NCI-H2171 (cell line): ENCODE results near the gene ADGRG1.

Source experiments
- DNase-seq: peaks from one replicate; lab custom pipeline; 2025; lab: John Stamatoyannopoulos, UW

Gene ADGRG1

DNA sequence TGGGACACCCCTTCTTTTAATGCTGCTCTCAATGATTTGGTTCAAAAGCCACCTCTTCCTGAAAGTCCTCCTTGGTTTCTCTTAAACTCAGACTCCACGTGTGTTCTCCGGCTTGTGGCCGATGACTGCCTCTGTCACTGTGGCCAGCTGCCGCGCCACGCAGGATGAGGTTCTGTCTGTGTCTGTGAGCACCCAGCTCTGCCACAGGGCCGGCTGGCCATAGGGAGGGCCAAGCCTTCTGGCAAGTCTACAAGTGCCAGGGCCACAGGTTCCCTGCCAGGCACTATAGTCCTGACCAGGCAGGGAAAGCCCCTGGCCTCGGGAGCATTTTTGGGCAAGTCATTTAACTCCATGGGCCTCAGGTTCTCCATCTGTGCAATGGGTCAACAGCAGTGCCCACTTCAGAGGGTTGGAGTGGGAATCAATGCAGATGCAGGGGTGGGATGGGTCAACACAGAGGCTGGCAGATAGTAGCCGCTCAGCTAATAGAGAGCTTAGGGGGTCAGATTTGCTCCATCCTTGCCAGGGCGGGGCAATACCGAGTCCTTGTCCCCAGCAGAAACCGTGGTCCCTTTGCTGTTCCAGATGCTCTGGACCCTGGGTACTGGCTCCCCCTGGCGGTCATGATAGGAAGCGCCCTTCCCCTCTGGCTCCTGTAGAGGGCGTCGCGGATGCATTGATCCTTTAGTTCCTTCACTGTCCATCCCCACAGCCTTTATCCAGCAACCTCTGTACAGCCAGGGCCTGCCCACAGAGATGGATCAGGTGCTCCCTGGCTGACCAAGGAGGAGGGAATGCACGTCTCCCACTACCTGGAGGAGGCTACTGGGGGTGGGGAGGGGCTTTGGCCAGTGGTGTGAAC is 20.4 kb downstream of the ADGRG1 start:
- peak; percentile 38 for DNase-seq

DNA sequence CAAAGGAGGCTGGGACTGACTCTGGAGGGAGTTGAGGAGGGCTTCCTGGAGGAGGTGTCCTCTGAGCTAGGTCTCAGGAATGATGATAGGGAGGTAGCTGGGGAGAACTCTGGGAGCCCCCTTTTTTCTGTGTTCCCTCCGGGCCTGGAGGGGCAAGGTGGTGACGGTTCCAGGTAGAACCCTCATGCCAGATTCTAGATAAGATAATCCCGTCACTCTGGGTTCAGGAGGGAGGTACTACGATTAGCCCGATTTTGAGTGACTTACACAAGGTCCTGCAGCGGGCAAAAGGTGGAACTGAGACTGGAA is 21.0 kb downstream of the ADGRG1 start:
- DNase-seq = no peak

DNA sequence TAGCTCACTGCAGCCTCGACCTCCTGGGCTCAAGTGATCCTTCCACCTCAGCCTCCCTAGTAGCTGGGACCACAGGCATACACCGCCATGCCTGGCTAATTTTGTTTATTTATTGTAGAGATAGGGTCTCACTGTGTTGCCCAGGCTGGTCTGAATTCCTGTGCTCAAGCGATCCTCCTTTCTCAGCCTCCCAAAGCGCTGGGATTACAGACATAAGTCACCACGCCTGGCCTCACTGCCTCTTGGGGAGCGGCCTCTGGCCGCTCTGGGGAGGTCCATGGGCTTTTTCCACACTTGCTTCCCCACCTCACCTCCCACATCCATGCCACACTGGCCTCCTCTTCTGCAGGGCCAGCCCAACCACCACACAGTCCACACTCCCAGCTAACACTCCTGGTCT is 21.4 kb downstream of the ADGRG1 start:
- DNase-seq = no peak

DNA sequence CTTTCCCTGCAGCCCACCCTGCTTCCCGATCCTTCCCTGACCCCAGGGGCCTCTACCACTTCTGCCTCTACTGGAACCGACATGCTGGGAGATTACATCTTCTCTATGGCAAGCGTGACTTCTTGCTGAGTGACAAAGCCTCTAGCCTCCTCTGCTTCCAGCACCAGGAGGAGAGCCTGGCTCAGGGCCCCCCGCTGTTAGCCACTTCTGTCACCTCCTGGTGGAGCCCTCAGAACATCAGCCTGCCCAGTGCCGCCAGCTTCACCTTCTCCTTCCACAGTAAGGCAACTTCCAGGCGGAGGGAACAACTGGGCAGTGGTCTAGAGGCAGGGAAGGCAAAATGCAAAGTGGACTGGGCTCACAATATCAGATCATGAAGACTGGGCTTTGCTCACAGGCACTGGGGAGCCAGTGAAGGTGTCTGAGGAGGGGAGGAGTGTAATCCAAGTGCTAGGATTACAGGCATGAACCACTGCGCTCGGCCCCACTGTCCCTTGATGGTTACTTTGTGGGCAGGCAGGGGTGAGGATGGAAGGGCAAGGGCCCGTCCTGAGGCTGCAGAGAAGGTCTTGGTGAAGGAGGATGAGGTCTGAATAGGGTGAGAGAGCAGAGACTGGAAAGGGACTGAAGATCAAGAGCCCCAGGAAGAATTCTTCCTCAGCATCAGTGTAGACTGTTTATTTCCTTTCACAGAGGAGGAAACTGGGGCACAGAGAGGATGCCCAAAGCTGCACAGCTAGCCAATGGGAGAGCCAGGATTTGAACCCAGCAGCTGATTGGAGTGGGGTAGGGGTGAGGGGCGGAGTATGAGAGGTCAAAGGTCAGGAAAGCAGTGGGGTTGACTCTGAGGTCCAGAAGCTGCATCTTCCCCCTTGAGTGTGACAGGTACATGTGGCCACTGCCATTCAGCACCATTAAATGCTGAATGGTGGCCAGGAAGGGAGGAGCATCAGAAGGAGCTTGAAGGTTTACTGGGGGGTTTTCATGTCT is 23.2 kb downstream of the ADGRG1 start:
- DNase-seq = no peak

DNA sequence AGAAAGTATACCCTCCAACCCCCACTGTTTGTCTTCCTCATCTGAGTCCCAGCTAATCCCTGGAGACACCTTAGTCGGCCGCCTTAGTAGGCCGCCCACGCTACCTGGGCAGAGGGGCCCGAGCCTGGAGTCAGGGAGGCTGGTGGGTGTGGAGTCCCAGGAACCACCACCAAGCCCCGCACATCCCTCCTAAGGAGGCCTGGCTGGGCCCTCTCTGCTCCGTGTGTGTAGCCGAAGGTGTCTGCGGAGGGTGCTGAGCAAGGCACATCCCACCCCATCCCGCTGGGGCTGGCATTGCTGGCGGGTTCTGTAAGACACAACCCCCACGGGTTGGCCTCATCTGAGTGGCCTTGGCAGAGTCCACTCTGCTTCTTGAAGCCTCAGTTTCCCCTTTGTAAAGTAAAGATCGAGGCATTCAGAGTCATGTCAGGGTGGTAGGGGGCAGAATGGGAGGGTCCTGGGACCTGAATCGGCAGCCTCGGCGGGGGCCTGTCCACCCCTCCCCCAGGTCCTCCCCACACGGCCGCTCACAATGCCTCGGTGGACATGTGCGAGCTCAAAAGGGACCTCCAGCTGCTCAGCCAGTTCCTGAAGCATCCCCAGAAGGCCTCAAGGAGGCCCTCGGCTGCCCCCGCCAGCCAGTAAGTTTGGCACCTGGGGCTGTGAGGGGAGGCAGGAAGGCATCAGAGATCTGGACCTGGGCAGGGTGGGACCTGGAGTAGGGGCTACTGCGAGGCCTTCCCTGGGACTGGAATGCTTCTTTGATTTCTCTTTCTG is 24.5 kb downstream of the ADGRG1 start:
- DNase-seq = no peak

DNA sequence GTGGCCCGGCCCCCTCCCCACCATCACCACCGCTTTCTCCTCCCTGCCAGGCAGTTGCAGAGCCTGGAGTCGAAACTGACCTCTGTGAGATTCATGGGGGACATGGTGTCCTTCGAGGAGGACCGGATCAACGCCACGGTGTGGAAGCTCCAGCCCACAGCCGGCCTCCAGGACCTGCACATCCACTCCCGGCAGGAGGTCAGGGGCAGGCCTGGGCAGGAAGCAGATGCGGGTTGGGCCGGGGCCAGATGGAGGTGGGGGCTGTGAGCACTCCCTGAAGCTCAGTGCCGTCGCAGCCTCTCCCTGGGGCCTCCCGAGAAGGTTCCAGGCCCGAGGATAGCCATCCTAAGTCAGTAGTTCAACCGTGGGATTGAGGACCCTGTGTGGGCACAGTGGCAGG is 25.5 kb downstream of the ADGRG1 start:
- DNase-seq = peak; percentile 3

DNA sequence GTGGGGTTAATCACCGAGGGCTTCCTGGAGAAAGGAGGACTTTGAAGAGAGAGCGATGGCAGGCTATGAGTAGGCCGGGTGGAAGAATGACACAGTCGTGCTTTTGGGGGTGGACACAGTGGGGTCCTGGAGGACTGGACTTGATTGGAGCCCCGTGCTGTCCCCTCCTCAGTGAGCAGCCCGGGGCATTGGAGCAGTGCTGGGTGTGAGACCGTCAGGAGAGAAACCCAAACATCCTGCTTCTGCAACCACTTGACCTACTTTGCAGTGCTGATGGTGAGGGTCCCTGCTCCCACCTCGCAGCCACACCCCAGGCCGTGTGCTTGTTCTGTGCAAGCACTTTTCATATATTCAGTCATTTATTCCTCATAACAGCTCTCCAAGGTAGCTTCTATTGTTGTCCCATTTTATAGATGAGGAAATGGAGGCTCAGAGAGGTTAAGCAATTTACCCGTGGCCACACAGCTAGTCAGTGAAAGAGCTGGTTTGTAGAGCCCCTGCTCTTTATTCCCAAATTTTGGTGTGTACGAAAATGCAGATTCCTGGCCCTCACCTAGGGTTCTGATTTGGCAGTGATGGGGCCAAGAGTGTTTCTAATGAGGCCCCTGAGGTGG is 28.0 kb downstream of the ADGRG1 start:
- no peak for DNase-seq

DNA sequence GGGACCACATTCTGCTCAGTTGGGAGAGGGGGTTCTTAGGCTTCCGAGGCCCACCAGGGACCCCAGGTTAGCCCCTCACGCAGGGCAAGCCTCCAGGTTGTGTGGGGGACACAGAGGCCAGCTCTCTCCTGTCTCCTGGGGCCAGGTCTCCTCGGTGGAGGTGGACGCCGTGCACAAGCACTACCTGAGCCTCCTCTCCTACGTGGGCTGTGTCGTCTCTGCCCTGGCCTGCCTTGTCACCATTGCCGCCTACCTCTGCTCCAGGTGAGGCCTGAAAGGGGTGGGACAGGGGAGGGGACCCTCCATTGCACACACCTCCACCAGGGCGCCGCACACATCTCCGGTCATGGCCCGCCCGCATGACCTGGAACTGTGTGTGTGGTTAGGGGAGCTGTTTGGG is 28.8 kb downstream of the ADGRG1 start:
- no peak for DNase-seq

DNA sequence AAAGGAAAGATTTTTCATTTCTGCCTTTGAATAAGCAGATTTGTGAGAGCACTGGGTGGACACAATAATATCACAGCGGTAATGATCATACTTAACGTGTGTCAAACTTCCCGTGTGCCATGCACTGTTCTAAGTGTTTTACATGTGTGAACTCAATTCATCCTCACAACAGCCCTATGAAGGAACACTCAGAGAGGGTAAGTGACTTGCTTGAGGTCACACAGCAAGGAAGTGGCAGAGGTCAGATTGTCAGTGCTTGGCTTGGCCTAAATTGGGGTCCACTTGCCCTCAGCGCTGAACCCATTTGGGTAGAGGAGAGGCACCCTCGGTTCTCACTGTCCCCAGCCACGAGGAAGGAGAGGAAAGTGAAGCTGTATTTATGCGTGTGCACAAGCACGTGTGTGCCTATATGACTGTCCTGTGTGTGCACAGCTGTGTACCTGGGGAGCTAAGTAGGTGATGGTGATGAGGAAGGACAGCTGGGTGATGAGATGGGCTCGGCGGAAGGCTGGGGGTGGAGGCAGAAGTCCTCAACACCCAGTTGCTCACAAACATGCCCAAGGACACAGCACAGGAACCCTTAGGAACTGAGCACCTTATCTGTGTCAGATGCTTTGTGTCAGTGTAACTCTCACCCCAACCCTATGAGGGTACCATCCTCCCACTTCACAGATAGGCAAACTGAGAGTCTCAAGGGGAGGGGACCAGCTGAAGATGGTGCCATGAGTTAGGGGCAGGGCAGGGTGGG is 29.9 kb downstream of the ADGRG1 start:
- no peak for DNase-seq

DNA sequence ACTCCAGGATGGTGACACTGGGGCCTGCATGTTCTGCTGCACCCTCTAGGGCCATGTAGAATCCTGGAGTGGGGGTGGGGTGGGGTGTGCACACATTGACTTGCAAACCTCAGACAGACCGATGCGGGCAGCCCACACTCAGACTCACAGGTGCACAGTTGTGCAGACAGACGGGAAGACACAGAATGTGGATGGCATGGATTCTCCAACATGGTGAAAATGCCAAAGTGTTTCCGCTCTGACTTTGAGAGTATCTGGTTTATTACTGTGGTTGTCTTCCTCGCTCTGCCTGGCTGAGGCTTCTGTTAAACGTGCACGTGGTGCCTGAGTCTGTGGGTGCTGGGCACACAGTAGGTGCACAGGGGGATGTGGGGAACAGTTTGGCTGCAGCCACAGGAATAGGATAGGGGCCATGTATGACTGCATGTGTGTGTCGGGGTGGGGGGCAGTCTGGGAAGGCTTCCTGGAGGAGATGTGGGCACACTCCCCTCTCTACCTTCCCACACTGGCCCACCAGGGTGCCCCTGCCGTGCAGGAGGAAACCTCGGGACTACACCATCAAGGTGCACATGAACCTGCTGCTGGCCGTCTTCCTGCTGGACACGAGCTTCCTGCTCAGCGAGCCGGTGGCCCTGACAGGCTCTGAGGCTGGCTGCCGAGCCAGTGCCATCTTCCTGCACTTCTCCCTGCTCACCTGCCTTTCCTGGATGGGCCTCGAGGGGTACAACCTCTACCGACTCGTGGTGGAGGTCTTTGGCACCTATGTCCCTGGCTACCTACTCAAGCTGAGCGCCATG is 30.6 kb downstream of the ADGRG1 start:
- no peak for DNase-seq

DNA sequence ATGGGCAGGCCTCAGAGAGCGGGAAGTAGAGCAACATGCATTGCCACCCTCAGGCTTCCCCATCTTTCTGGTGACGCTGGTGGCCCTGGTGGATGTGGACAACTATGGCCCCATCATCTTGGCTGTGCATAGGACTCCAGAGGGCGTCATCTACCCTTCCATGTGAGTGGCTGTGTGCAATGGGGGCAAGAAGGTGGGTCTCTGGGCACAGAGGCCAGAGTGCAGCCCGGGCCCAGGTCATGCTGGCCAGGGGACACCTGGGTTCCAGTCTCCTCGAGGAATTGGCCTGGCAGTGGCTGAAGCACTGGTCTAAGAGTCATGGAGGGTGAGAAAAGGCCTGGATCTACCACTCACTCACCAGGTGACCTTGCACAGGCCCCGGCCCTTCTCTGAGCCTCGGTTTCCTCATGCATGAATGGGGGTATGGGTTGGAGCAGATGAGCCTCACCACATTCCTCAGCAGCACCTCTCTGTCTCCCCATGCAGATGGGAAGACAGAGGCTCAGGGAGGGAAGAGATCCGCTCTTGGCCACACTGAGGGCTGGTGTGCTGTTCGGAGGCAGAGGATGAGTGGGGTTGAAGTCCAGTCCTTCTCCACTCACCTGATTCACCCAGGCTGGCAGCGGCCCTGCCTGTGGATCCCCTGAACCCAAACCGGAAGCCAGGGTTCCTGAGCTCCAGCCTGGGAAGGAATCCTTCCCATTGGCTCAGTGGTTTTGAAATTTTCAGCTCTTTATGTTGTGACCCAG is 32.5 kb downstream of the ADGRG1 start:
- DNase-seq = no peak

DNA sequence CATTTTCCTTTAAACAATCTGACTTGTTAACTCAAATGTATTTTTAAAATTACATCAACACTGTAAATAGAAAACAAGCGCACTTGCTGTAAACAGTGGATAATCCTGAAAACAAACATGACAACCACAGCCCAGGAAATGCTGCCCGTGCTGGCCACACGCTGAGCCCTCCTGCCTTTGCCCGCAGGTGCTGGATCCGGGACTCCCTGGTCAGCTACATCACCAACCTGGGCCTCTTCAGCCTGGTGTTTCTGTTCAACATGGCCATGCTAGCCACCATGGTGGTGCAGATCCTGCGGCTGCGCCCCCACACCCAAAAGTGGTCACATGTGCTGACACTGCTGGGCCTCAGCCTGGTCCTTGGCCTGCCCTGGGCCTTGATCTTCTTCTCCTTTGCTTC is 33.1 kb downstream of the ADGRG1 start:
- DNase-seq = no peak

DNA sequence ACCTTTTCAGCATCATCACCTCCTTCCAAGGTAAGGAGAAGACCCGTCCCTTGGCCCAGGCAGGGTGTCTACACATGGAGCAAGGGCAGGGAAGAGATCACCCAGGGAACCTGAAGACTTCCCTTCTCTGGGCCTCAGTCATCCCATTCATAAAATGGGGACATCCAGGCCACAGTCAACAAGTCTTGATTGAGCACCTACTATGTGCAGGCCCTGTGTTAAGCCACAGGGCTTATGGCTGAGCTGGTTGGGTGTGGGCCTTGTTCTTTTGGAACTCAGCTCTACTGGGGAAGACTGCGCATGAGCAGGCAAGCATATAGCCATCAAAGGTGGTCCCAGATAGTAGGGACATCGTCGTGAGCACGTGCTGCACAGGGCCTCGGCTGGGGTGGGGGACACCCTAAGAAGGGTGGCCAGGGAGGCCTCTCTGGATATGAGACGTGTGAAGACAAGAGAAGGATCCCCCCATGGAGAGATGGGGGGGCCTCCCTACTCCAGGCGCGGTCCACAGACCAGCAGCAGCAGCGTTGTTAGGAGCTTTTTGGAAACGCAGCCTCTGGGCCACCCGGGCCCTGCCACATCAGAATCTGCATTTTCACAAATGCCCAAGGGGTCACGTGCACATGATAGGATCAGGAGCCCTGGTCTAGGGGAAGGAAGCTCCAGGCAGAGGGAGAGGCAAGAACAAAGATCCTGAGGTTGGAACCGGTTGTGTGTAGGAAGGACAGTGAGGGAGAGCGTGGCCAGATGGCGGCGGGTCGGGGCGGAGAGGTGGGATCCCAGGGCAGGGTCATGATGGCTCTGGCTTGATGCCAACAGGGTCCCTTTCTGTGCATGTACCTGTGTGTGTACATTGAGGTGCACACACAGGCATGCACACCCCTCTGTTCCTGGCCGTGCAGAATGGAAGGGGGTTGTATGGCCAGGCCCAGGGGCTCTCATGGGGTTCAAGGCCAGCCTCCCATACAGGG is 33.8 kb downstream of the ADGRG1 start:
- no peak for DNase-seq

DNA sequence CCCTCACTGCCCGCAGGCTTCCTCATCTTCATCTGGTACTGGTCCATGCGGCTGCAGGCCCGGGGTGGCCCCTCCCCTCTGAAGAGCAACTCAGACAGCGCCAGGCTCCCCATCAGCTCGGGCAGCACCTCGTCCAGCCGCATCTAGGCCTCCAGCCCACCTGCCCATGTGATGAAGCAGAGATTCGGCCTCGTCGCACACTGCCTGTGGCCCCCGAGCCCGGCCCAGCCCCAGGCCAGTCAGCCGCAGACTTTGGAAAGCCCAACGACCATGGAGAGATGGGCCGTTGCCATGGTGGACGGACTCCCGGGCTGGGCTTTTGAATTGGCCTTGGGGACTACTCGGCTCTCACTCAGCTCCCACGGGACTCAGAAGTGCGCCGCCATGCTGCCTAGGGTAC is 35.0 kb downstream of the ADGRG1 start:
- DNase-seq = no peak

DNA sequence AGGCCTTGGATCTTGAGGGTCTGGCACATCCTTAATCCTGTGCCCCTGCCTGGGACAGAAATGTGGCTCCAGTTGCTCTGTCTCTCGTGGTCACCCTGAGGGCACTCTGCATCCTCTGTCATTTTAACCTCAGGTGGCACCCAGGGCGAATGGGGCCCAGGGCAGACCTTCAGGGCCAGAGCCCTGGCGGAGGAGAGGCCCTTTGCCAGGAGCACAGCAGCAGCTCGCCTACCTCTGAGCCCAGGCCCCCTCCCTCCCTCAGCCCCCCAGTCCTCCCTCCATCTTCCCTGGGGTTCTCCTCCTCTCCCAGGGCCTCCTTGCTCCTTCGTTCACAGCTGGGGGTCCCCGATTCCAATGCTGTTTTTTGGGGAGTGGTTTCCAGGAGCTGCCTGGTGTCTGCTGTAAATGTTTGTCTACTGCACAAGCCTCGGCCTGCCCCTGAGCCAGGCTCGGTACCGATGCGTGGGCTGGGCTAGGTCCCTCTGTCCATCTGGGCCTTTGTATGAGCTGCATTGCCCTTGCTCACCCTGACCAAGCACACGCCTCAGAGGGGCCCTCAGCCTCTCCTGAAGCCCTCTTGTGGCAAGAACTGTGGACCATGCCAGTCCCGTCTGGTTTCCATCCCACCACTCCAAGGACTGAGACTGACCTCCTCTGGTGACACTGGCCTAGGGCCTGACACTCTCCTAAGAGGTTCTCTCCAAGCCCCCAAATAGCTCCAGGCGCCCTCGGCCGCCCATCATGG is 35.7 kb downstream of the ADGRG1 start:
- DNase-seq = no peak

DNA sequence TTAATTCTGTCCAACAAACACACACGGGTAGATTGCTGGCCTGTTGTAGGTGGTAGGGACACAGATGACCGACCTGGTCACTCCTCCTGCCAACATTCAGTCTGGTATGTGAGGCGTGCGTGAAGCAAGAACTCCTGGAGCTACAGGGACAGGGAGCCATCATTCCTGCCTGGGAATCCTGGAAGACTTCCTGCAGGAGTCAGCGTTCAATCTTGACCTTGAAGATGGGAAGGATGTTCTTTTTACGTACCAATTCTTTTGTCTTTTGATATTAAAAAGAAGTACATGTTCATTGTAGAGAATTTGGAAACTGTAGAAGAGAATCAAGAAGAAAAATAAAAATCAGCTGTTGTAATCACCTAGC is 36.2 kb downstream of the ADGRG1 start:
- DNase-seq = no peak

DNA sequence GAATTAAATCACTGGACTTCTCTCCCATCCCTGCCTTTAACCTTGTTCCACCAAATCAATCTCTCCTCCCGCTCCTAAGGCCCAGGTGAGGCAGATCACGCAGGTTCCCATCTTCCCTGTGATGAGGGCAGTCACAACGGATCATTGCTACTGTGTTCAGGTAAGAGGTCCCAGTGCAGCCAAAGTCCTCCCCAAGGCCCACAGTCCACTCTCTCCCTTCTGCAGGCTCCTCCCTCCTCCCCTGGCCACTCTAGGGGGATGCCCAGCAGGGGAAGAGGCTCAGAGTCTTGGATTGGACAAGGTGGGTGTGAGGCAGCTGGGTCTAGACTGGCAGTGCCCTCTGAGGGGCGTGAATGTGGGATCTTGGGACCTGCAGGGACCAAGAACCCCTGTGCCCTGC is 37.1 kb downstream of the ADGRG1 start:
- DNase-seq = no peak
